ENCODE measurements around the gene ABCB9.

GRCh38 chr12:122963941-122964265 is 2.4 kb downstream of the ABCB9 start:
- no peak for TF ChIP-seq CTCF (IDR thresholded peaks at IDR 0.05)
- TF ChIP-seq EP300 (IDR thresholded peaks at IDR 0.05), result no peak
- TF ChIP-seq POLR2AphosphoS5 (IDR thresholded peaks at IDR 0.05), result no peak
- no peak for TF ChIP-seq POLR2A (IDR thresholded peaks at IDR 0.05)

Measured in gastroesophageal sphincter (tissue), 3 donors.